IPS-15b (cell line): ENCODE measurements around the gene SPTB.

Experiments
- H3K27me3 ChIP-seq: one replicate; pipeline ENCODE4 v1.6.1; 2013; ENCODE audit warnings: low read length; ENCODE audit not compliant: control insufficient read depth, insufficient read depth
- H3K36me3 ChIP-seq: one replicate; pipeline ENCODE4 v1.6.1; 2013; ENCODE audit warnings: low read length; ENCODE audit not compliant: control insufficient read depth, insufficient read depth
- H3K4me1 ChIP-seq: one replicate; pipeline ENCODE4 v1.6.1; 2013; ENCODE audit warnings: mild to moderate bottlenecking, low read length; ENCODE audit not compliant: control insufficient read depth, insufficient read depth
- H3K4me3 ChIP-seq: one replicate; pipeline ENCODE4 v1.5.1; 2013; ENCODE audit warnings: low read depth, low read length
- H3K9ac ChIP-seq: one replicate; pipeline ENCODE4 v1.6.1; 2013; ENCODE audit warnings: low read depth, mild to moderate bottlenecking, low read length
- H3K9me3 ChIP-seq: one replicate; pipeline ENCODE4 v1.6.1; 2013; ENCODE audit warnings: mild to moderate bottlenecking, low read length; ENCODE audit not compliant: control insufficient read depth, insufficient read depth

SPTB gene

DNA sequence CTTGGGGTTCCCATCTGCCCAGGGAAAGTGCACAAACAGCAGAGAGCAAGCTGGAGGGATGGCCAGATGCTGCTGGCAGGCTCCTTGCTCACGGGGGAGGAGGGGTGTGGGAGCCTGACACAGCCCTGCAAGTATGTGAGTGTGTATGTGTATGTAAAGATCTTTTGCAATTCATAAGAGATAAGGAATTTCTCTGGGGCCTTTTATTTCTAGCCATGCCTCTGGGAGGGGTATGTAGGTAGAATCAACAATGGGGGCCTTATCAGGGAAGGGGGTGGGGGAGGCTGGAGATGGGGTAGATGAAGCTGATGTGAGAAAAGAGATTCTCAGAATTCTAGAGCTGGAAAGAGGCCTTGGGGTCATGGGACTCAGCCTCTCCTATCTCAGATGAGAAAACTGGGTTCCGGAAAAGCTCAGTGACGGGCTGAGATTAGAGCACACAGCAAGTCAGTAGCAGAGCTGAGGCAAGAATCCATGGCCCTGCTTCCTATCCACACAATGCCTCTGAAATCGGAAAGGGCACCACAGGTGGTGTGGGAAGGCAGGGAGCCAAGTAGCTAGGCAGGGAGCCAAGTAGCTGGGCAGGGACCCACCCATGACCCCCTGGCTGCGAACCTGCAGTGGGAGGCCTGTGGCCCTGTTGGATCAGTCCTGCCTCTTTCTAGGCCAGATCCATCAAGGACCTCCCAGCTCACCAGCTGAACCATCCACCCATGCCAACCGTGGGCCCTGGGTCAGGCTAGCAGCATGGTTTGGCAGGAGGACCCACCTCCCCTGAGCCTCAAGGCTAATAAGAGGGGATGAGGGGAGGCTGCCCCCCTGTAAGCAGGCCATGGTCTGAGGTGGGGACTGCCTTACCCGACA, 120.8 kb downstream of the SPTB start:
- Histone ChIP-seq H3K4me1 (peaks cover 9% of the 10 kb centered on the region), H3K36me3 (no peaks in the 10 kb centered on the region), H3K9me3 (no peaks in the 10 kb centered on the region), H3K27me3 (peaks cover 9% of the 10 kb centered on the region), H3K4me3 (no peak overlapping the region), H3K9ac (no peak overlapping the region)

DNA sequence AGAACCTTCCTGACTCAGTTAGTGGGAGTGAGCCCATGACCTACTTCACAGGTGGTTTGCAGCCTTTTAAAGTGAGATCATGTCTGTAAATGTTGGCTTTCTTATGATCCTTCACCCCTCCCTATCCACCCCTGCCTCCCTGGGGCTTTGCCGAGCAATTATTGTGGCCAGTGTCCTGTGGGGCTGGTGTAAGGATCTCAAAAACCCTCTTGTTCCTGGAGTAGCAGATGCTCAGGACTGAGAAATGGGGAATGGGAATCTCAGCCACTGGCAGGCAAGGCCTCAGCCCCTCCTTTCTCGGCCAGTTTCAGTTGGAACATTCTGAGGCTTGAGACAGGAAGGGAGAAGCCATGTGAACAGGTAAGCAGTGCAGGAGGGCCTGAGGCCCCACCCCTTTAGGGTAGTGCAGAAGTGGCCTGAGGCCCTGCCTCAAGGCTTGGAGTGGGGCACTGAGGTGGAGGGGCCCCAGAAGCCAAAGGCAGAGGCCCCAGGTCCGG, 121.6 kb downstream of the SPTB start:
- H3K9me3 ChIP-seq: no peaks in the 10 kb centered on the region
- H3K4me3 ChIP-seq: no peak overlapping the region
- peak overlapping the region; percentile 26 for H3K9ac ChIP-seq
- peaks cover 3% of the 10 kb centered on the region for H3K27me3 ChIP-seq
- no peaks in the 10 kb centered on the region for H3K36me3 ChIP-seq
- H3K4me1 ChIP-seq: peaks cover 6% of the 10 kb centered on the region

DNA sequence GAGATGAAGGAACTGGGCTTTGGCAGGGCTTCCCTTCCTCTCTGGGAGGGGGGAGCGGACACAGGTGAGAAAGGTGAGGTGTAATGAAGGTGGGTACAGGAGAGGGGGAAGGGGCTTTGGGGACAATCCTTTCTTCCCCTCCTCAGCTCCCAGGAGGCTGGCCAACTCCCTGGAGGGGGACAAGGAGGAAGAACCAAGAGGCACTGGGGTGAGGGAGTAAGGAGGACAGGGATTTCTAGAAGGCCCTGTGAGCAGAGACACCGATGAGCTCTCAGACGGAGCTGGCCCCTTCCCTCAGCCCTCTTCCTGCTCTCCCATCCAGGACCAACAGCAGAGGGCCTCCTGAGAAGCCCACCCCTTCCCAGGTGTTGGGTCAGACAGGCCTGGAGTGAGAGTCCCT, 122.1 kb downstream of the SPTB start:
- Histone ChIP-seq H3K27me3 (peaks cover 3% of the 10 kb centered on the region), H3K4me1 (peaks cover 6% of the 10 kb centered on the region), H3K9ac (no peak overlapping the region), H3K9me3 (no peaks in the 10 kb centered on the region), H3K4me3 (no peak overlapping the region), H3K36me3 (no peaks in the 10 kb centered on the region)

DNA sequence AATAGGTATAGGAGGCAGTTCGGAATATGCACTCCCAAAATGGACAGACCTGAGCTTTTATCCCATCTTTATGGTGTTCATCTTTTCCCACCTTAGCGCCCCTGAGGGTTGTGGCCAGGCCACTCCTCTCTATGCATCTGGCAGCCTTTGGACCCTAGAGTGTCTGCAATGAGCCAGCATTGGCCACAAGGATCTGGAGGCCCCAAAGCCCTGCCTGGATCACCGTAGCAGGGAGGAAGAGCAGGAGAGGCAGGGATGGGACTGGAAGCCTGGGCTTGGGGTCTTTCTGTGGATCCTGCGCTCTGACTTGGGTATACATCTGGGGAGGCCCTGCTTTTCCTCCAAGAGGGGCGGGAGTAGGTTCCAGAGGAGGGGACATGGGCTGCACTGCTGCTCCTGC, 123.0 kb downstream of the SPTB start:
- peaks cover 3% of the 10 kb centered on the region for H3K4me1 ChIP-seq
- no peaks in the 10 kb centered on the region for H3K9me3 ChIP-seq
- H3K36me3 ChIP-seq: no peaks in the 10 kb centered on the region
- no peak overlapping the region for H3K9ac ChIP-seq
- H3K27me3 ChIP-seq: no peaks in the 10 kb centered on the region
- no peak overlapping the region for H3K4me3 ChIP-seq

DNA sequence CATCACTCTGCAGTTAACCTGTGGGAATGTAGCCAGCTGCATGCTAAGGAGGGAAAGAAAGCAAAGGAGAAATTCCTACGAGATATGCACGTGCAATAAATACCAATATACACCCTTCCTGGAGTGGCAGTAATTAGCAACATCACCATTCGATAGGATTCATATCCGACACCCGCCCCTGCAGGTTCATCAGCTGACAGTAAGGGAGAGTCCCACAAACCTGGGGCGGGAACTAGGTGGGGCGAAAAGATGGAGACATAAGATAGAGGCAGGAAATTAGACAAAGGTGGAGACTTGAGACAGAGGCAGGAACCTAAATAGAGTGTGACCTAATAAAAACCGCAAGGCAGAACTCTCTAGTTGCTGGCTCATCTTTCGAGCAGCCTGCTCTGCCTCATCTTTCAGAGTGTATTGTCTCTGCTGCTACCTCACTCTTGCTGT, 123.9 kb downstream of the SPTB start:
- H3K36me3 ChIP-seq: no peaks in the 10 kb centered on the region
- H3K9me3 ChIP-seq: no peaks in the 10 kb centered on the region
- no peak overlapping the region for H3K9ac ChIP-seq
- no peaks in the 10 kb centered on the region for H3K27me3 ChIP-seq
- peaks cover 3% of the 10 kb centered on the region for H3K4me1 ChIP-seq
- no peak overlapping the region for H3K4me3 ChIP-seq

DNA sequence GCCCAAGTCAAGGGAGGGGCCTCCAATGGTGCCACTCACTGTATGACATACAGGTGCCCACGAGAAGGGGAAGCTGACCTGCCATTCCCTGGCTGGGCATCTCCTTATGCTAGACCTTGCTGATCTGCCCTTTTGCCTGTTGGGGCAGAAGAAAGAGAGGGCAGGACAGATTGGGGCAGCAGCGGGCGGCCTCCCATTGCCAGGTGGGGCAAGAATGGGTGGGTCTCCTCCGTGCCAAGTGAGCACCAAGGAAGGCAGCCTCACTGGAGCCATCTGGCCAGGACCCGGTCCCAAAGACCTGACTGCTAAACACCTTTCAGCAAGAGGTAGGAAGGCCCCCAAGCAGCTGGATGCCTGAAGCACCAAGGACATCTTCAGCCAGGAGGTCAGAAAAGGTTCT, 125.0 kb downstream of the SPTB start:
- no peak overlapping the region for H3K9ac ChIP-seq
- H3K36me3 ChIP-seq: no peaks in the 10 kb centered on the region
- H3K4me3 ChIP-seq: no peak overlapping the region
- H3K27me3 ChIP-seq: no peaks in the 10 kb centered on the region
- no peaks in the 10 kb centered on the region for H3K9me3 ChIP-seq
- H3K4me1 ChIP-seq: peaks cover 3% of the 10 kb centered on the region

DNA sequence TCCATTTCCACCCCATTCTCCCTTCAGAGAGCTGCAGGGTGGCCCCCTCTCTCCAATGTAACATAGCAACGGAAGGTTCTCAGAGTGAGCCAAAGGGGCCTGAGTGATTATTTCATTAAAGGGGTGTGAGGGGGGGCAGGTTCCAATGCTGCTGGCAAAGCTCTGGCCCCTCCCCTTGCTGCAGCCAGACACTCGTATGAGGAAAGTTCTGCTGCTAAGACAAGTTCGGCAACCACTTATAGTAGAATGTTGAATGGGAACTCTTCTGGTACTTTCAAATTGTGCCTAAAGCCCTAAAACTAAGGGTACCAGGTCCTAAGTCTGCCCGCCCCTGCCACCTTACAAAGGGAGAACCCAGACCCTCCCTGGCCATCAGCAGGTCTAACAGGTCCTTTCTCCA, 125.7 kb downstream of the SPTB start:
- no peak overlapping the region for H3K4me3 ChIP-seq
- H3K9me3 ChIP-seq: no peaks in the 10 kb centered on the region
- H3K4me1 ChIP-seq: peaks cover 3% of the 10 kb centered on the region
- H3K36me3 ChIP-seq: peaks cover 2% of the 10 kb centered on the region
- no peaks in the 10 kb centered on the region for H3K27me3 ChIP-seq
- H3K9ac ChIP-seq: no peak overlapping the region

DNA sequence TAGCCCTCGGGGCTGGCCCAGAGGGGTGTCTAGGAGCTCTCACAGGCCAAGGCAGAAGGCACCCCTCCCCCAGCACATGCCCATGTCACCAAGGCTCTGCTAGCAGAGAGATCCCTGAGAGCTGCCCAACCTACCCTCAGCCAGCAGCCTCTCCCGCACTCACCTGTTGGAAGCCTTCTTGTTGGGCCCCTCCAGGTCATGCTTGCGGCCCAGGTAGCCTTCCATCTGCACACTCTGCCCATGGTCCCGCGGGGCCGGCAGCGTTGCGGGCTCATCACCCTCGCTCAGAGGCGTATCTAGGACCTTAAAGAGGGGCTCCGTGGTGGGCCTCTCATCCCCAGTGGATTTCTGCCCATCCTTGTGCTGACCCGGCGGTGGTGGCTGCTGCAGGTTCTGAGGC, 126.3 kb downstream of the SPTB start:
- H3K27me3 ChIP-seq: no peaks in the 10 kb centered on the region
- H3K4me1 ChIP-seq: peaks cover 3% of the 10 kb centered on the region
- H3K36me3 ChIP-seq: peaks cover 2% of the 10 kb centered on the region
- no peaks in the 10 kb centered on the region for H3K9me3 ChIP-seq
- no peak overlapping the region for H3K9ac ChIP-seq
- no peak overlapping the region for H3K4me3 ChIP-seq

DNA sequence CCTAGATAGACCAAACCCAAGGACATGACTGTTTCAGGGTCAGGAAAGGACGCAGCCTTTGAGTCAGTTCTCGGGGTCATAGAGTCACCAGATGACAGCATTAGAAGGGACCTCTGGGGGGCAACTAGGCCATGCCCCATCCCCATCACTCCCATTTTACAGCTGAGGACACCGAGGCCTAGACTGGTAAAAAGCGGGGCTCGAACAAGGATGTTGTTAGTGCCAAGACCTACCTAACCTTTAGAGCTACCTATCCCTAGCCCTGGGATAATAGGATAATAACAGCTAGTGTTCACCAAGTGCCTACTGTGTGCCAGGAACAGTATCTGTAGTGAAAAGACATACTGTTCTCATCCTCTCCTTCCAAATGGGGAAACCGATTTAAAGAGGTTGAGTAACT, 126.8 kb downstream of the SPTB start:
- H3K9me3 ChIP-seq: no peaks in the 10 kb centered on the region
- peaks cover under 1% of the 10 kb centered on the region for H3K4me1 ChIP-seq
- H3K27me3 ChIP-seq: no peaks in the 10 kb centered on the region
- no peak overlapping the region for H3K9ac ChIP-seq
- peaks cover 2% of the 10 kb centered on the region for H3K36me3 ChIP-seq
- H3K4me3 ChIP-seq: no peak overlapping the region

DNA sequence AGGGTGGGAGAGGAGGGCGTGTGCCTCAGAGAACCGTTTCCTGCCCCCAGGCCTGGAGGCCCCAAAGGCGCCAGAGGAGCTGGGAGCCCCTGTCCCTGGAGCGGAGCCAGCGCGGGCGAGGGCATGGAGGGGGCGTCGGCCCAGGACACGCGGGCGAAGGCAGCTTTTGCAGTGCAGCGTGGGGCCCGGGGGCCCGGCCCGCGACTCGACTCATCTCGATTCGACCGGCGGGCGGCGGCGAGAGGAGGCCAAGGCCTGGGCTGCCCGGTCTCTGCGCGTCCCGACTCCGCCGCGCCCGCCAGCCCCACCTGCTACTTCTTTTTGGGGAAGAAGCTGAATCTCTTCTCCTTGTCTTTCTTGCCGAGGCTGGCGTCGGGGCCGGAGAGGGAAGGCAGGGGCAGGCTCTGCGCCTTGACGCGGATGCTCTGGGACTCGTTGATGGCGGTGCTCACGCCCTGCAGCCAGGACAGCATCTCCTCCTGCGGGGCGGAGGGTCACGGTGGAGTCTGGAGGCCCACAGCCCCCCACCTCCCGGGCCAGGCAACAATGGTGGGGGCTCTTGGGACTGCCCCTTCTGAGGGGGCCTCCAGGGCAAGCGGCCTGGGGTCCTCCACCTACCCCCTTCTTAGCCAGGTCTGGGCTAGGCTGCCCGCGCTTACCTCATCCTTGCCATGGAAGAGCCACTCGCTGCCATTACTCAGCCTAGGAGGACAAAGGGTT, 130.6 kb downstream of the SPTB start:
- H3K9me3 ChIP-seq: no peaks in the 10 kb centered on the region
- no peak overlapping the region for H3K9ac ChIP-seq
- no peaks in the 10 kb centered on the region for H3K27me3 ChIP-seq
- H3K4me1 ChIP-seq: no peaks in the 10 kb centered on the region
- no peak overlapping the region for H3K4me3 ChIP-seq
- peaks cover 18% of the 10 kb centered on the region for H3K36me3 ChIP-seq

DNA sequence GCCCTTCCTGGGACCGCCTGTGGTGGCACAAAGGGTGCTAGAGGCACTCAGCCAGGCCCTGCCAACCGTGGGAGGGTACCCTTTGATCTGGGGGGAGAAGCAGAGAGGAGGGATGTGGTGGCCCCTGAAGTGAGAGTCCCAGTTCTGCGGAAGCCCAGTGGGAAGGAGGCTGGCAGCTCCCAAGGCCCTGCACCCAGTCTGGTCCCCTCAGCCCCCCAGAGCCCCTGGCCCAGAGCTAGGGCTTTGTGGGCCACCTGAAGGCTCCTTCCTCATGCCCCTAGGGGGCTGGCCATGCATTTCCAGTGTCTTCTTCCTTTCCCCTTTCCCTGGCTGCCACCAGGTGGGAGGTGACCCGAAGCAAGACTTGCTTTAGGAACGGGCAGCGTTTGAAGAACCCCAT, 131.2 kb downstream of the SPTB start:
- H3K4me3 ChIP-seq: no peak overlapping the region
- peaks cover 23% of the 10 kb centered on the region for H3K36me3 ChIP-seq
- H3K4me1 ChIP-seq: no peaks in the 10 kb centered on the region
- H3K27me3 ChIP-seq: no peaks in the 10 kb centered on the region
- H3K9me3 ChIP-seq: no peaks in the 10 kb centered on the region
- no peak overlapping the region for H3K9ac ChIP-seq

DNA sequence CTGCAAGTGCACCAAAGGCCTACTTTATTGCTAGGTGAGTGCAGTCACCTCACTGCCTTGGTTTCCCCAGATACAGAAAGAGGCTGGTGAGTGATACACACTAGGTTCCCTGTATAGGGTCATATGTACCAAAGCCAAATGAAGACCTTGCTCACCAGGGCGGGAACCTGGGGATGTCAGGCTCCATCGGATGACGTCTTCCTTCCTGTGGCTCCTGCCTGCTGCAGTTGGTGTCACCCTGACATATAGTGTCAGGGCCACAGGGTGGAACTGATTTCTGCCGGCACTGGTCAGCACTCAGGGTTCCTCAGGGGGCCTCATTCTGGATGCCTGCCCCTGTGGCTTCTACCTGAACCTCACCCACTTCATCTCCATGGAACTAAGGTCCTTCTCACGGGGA, 132.4 kb downstream of the SPTB start:
- Histone ChIP-seq H3K4me1 (no peaks in the 10 kb centered on the region), H3K4me3 (no peak overlapping the region), H3K9me3 (no peaks in the 10 kb centered on the region), H3K36me3 (peaks cover 35% of the 10 kb centered on the region), H3K27me3 (no peaks in the 10 kb centered on the region), H3K9ac (no peak overlapping the region)
